ENCODE data around the gene STARD6.

Gene STARD6

GRCh38 chr18:54359233-54359632 lies 1.6 kb upstream of the STARD6 start:
- H3K9ac ChIP-seq (ENCODE audit: low read depth, low read length, poor library complexity): no peak overlapping the region
- H2AK5ac ChIP-seq (ENCODE audit: low read depth, low read length): no peak overlapping the region
- H3K18ac ChIP-seq (ENCODE audit: low read length): no peak overlapping the region
- no peak overlapping the region for H2BK5ac ChIP-seq (ENCODE audit: low read length)
- H3K23ac ChIP-seq (ENCODE audit: low read depth, low read length, poor library complexity): no peak overlapping the region
- H2BK12ac ChIP-seq (ENCODE audit: low read length): no peak overlapping the region
- H3K9me3 ChIP-seq (replicated peaks in 1 of 2; ENCODE audit: control insufficient read depth in 2 of 2, insufficient read depth in 1 of 2, low read depth in 1 of 2, low read length in 2 of 2): peaks cover 0 to 2% of the 10 kb centered on the region in 2 donors
- H3K27me3 ChIP-seq (ENCODE audit: control insufficient read depth in 3 of 3, insufficient read depth in 3 of 3, low read depth in 1 of 3, low read length in 3 of 3): no peaks in the 10 kb centered on the region
- no peak overlapping the region for H3K4ac ChIP-seq (ENCODE audit: low read length)
- H3K4me2 ChIP-seq (ENCODE audit: insufficient read depth, low read length, poor library complexity, severe bottlenecking): peak overlapping the region; percentile 11
- no CpG with 5 or more reads among the region's 6 CpGs for WGBS, 2 donors (ENCODE audit: extremely low coverage in 2 of 2, insufficient read length in 2 of 2, insufficient replicate concordance in 1 of 2)
- no peak overlapping the region for H4K8ac ChIP-seq (ENCODE audit: low read depth, low read length)
- no peak overlapping the region for H4K91ac ChIP-seq (ENCODE audit: low read depth, low read length, poor library complexity)
- no peaks in the 10 kb centered on the region for H3K79me1 ChIP-seq (ENCODE audit: low read depth, low read length)
- no peak overlapping the region for H2BK120ac ChIP-seq (ENCODE audit: low read depth, low read length)
- H3K4me1 ChIP-seq (ENCODE audit: control insufficient read depth in 2 of 2, insufficient read depth in 1 of 2, low read depth in 1 of 2, low read length in 2 of 2): peaks cover 2 to 5% of the 10 kb centered on the region in 2 donors
- no peak overlapping the region for H3K27ac ChIP-seq (replicated peaks; ENCODE audit: low read length)
- H3K36me3 ChIP-seq (replicated peaks in 1 of 2; ENCODE audit: control insufficient read depth in 2 of 2, insufficient read depth in 2 of 2, low read length in 2 of 2): peaks cover 5 to 39% of the 10 kb centered on the region in 2 donors
- no peak overlapping the region for H3K14ac ChIP-seq (ENCODE audit: low read length)
- no peak for DNase-seq (ENCODE audit: low spot score)
- no peak overlapping the region for H2BK15ac ChIP-seq (ENCODE audit: low read length)
- peak overlapping the region in 1 of 2 donors; percentile 94 for H3K4me3 ChIP-seq (ENCODE audit: low read length in 2 of 2)
- H2AFZ ChIP-seq (ENCODE audit: low read length): peak overlapping the region; percentile 95

- no peaks in the 10 kb centered on the region for H3K27me3 ChIP-seq (ENCODE audit: control insufficient read depth in 3 of 3, insufficient read depth in 3 of 3, low read depth in 1 of 3, low read length in 3 of 3)
- peaks cover 5 to 32% of the 10 kb centered on the region in 2 donors for H3K36me3 ChIP-seq (replicated peaks in 1 of 2; ENCODE audit: control insufficient read depth in 2 of 2, insufficient read depth in 2 of 2, low read length in 2 of 2)
- peak overlapping the region; percentile 83 for H2BK5ac ChIP-seq (ENCODE audit: low read length)
- no peak overlapping the region for H3K14ac ChIP-seq (ENCODE audit: low read length)
- peak overlapping the region; percentile 95 for H2AFZ ChIP-seq (ENCODE audit: low read length)
- no CpG with 5 or more reads among the region's 21 CpGs for WGBS, 2 donors (ENCODE audit: extremely low coverage in 2 of 2, insufficient read length in 2 of 2, insufficient replicate concordance in 1 of 2)
- H3K9me3 ChIP-seq (replicated peaks in 1 of 2; ENCODE audit: control insufficient read depth in 2 of 2, insufficient read depth in 1 of 2, low read depth in 1 of 2, low read length in 2 of 2): peaks cover 0 to 2% of the 10 kb centered on the region in 2 donors
- no peak for DNase-seq (ENCODE audit: low spot score)
- H3K9ac ChIP-seq (ENCODE audit: low read depth, low read length, poor library complexity): peak overlapping the region; percentile 89
- H3K4me3 ChIP-seq (ENCODE audit: low read length in 2 of 2): peak overlapping the region; percentile 88 to 94
- H2AK5ac ChIP-seq (ENCODE audit: low read depth, low read length): no peak overlapping the region
- H3K4ac ChIP-seq (ENCODE audit: low read length): no peak overlapping the region
- peak overlapping the region; percentile 80 for H3K27ac ChIP-seq (replicated peaks; ENCODE audit: low read length)
- H2BK12ac ChIP-seq (ENCODE audit: low read length): no peak overlapping the region
- no peak overlapping the region for H2BK120ac ChIP-seq (ENCODE audit: low read depth, low read length)
- peak overlapping the region; percentile 97 for H3K18ac ChIP-seq (ENCODE audit: low read length)
- H4K91ac ChIP-seq (ENCODE audit: low read depth, low read length, poor library complexity): no peak overlapping the region
- no peak overlapping the region for H4K8ac ChIP-seq (ENCODE audit: low read depth, low read length)
- peak overlapping the region; percentile 58 for H3K4me2 ChIP-seq (ENCODE audit: insufficient read depth, low read length, poor library complexity, severe bottlenecking)
- H3K23ac ChIP-seq (ENCODE audit: low read depth, low read length, poor library complexity): peak overlapping the region; percentile 56
- H3K79me1 ChIP-seq (ENCODE audit: low read depth, low read length): no peaks in the 10 kb centered on the region
- peaks cover 2 to 5% of the 10 kb centered on the region in 2 donors for H3K4me1 ChIP-seq (ENCODE audit: control insufficient read depth in 2 of 2, insufficient read depth in 1 of 2, low read depth in 1 of 2, low read length in 2 of 2)
- H2BK15ac ChIP-seq (ENCODE audit: low read length): peak overlapping the region; percentile 77
These were observed 910 bp upstream of the STARD6 start for GRCh38 chr18:54358495-54359040.

GRCh38 chr18:54357082-54357659 lies 487 bp downstream of the STARD6 start:
- peaks cover 0 to 2% of the 10 kb centered on the region in 2 donors for H3K9me3 ChIP-seq (replicated peaks in 1 of 2; ENCODE audit: control insufficient read depth in 2 of 2, insufficient read depth in 1 of 2, low read depth in 1 of 2, low read length in 2 of 2)
- no peak overlapping the region for H4K8ac ChIP-seq (ENCODE audit: low read depth, low read length)
- H3K27me3 ChIP-seq (ENCODE audit: control insufficient read depth in 3 of 3, insufficient read depth in 3 of 3, low read depth in 1 of 3, low read length in 3 of 3): no peaks in the 10 kb centered on the region
- no peak overlapping the region for H3K4ac ChIP-seq (ENCODE audit: low read length)
- H4K91ac ChIP-seq (ENCODE audit: low read depth, low read length, poor library complexity): no peak overlapping the region
- H3K23ac ChIP-seq (ENCODE audit: low read depth, low read length, poor library complexity): peak overlapping the region; percentile 59
- peak overlapping the region; percentile 83 for H2BK5ac ChIP-seq (ENCODE audit: low read length)
- peak overlapping the region; percentile 62 for H2BK120ac ChIP-seq (ENCODE audit: low read depth, low read length)
- H2AFZ ChIP-seq (ENCODE audit: low read length): peak overlapping the region; percentile 95
- no peak overlapping the region for H2BK12ac ChIP-seq (ENCODE audit: low read length)
- peaks cover 5 to 19% of the 10 kb centered on the region in 2 donors for H3K36me3 ChIP-seq (replicated peaks in 1 of 2; ENCODE audit: control insufficient read depth in 2 of 2, insufficient read depth in 2 of 2, low read length in 2 of 2)
- H3K14ac ChIP-seq (ENCODE audit: low read length): no peak overlapping the region
- peak overlapping the region; percentile 88 to 94 for H3K4me3 ChIP-seq (ENCODE audit: low read length in 2 of 2)
- DNase-seq (ENCODE audit: low spot score): no peak
- H3K4me2 ChIP-seq (ENCODE audit: insufficient read depth, low read length, poor library complexity, severe bottlenecking): peak overlapping the region; percentile 72
- H3K79me1 ChIP-seq (ENCODE audit: low read depth, low read length): no peaks in the 10 kb centered on the region
- peak overlapping the region; percentile 60 for H3K27ac ChIP-seq (replicated peaks; ENCODE audit: low read length)
- peak overlapping the region; percentile 87 for H2BK15ac ChIP-seq (ENCODE audit: low read length)
- no CpG with 5 or more reads among the region's 15 CpGs for WGBS, 2 donors (ENCODE audit: extremely low coverage in 2 of 2, insufficient read length in 2 of 2, insufficient replicate concordance in 1 of 2)
- peak overlapping the region; percentile 84 for H3K9ac ChIP-seq (ENCODE audit: low read depth, low read length, poor library complexity)
- H3K18ac ChIP-seq (ENCODE audit: low read length): peak overlapping the region; percentile 98
- no peak overlapping the region for H2AK5ac ChIP-seq (ENCODE audit: low read depth, low read length)
- H3K4me1 ChIP-seq (ENCODE audit: control insufficient read depth in 2 of 2, insufficient read depth in 1 of 2, low read depth in 1 of 2, low read length in 2 of 2): peaks cover 2 to 5% of the 10 kb centered on the region in 2 donors

GRCh38 chr18:54351186-54351585 lies 6.5 kb downstream of the STARD6 start:
- no peaks in the 10 kb centered on the region for H3K4me1 ChIP-seq (ENCODE audit: control insufficient read depth in 2 of 2, insufficient read depth in 1 of 2, low read depth in 1 of 2, low read length in 2 of 2)
- DNase-seq (ENCODE audit: low spot score): no peak
- H2AK5ac ChIP-seq (ENCODE audit: low read depth, low read length): no peak overlapping the region
- no CpG with 5 or more reads among the region's 1 CpG for WGBS, 2 donors (ENCODE audit: extremely low coverage in 2 of 2, insufficient read length in 2 of 2, insufficient replicate concordance in 1 of 2)
- no peaks in the 10 kb centered on the region for H3K9me3 ChIP-seq (replicated peaks in 1 of 2; ENCODE audit: control insufficient read depth in 2 of 2, insufficient read depth in 1 of 2, low read depth in 1 of 2, low read length in 2 of 2)
- no peak overlapping the region for H3K9ac ChIP-seq (ENCODE audit: low read depth, low read length, poor library complexity)
- no peaks in the 10 kb centered on the region for H3K79me1 ChIP-seq (ENCODE audit: low read depth, low read length)
- H4K91ac ChIP-seq (ENCODE audit: low read depth, low read length, poor library complexity): no peak overlapping the region
- H3K27me3 ChIP-seq (ENCODE audit: control insufficient read depth in 3 of 3, insufficient read depth in 3 of 3, low read depth in 1 of 3, low read length in 3 of 3): no peaks in the 10 kb centered on the region
- no peak overlapping the region for H3K4me3 ChIP-seq (ENCODE audit: low read length in 2 of 2)
- H4K8ac ChIP-seq (ENCODE audit: low read depth, low read length): no peak overlapping the region
- no peak overlapping the region for H3K23ac ChIP-seq (ENCODE audit: low read depth, low read length, poor library complexity)
- H2BK15ac ChIP-seq (ENCODE audit: low read length): no peak overlapping the region
- H2BK5ac ChIP-seq (ENCODE audit: low read length): no peak overlapping the region
- no peak overlapping the region for H2AFZ ChIP-seq (ENCODE audit: low read length)
- no peak overlapping the region for H3K4me2 ChIP-seq (ENCODE audit: insufficient read depth, low read length, poor library complexity, severe bottlenecking)
- no peaks in the 10 kb centered on the region for H3K36me3 ChIP-seq (replicated peaks in 1 of 2; ENCODE audit: control insufficient read depth in 2 of 2, insufficient read depth in 2 of 2, low read length in 2 of 2)
- H3K4ac ChIP-seq (ENCODE audit: low read length): no peak overlapping the region
- H3K27ac ChIP-seq (replicated peaks; ENCODE audit: low read length): no peak overlapping the region
- no peak overlapping the region for H2BK12ac ChIP-seq (ENCODE audit: low read length)
- H3K18ac ChIP-seq (ENCODE audit: low read length): no peak overlapping the region
- no peak overlapping the region for H2BK120ac ChIP-seq (ENCODE audit: low read depth, low read length)
- no peak overlapping the region for H3K14ac ChIP-seq (ENCODE audit: low read length)
